T-helper 2 cell treated with Interferon-gamma antibody and Interleukin-4, amounts not matched to agents 100 ng/mL and 5 ng/mL, for 36 hours (primary cell): ENCODE results near the gene GPI. TPM values are rescaled to one million over a fixed set of nuclear protein-coding genes. Genes with fewer than 3 reads are reported as not detected.

Experiments
- intact Hi-C: fragments of 100-400 bp; cut with micrococcal nuclease; formaldehyde crosslinking; loops from one replicate; pipeline ENCODE4 v1.15.1; 2023
- total RNA-seq: library from RNA; stranded (reverse); gene quantifications from 2 replicates; pipeline ENCODE4 v1.2.3, GENCODE V29; 2022

The GPI gene
- total RNA-seq, 1 donor from 2014 or later: 624 TPM

GRCh38 chr19:34402074-34402600 is 37.1 kb downstream of the GPI start:
- intact Hi-C loops: loop anchor here (10.0 kb wide), 1 partner anchor 227 kb away; the partner anchor contains the start of gene LSM14A

GRCh38 chr19:34403784-34404108 is 38.8 kb downstream of the GPI start:
- intact Hi-C loops: loop anchor here (1.0 to 10.0 kb wide), 2 partner anchors 27 to 229 kb away; partner anchors contain the start of gene LSM14A

GRCh38 chr19:34404109-34404909 is 39.3 kb downstream of the GPI start, which contains the start of gene PDCD2L:
Gene PDCD2L, plus strand, starts transcription at chr19:34404399. Its CDS starts 32 bp downstream, at chr19:34404431.
- intact Hi-C loops: loop anchor here (1.0 to 10.0 kb wide), 2 partner anchors 26 to 230 kb away; partner anchors contain the start of gene LSM14A

GRCh38 chr19:34405892-34406660 is 41.1 kb downstream of the GPI start:
- intact Hi-C loops: loop anchor here (10.0 kb wide), 1 partner anchor 231 kb away; the partner anchor contains the start of gene LSM14A

GRCh38 chr19:34408411-34408810 is 43.4 kb downstream of the GPI start:
- intact Hi-C loops: loop anchor here (10.0 kb wide), 1 partner anchor 234 kb away; the partner anchor contains the start of gene LSM14A

GRCh38 chr19:34409189-34410164 is 44.5 kb downstream of the GPI start:
- intact Hi-C loops: loop anchor here (10.0 kb wide), 1 partner anchor 235 kb away; the partner anchor contains the start of gene LSM14A

GRCh38 chr19:34411216-34411615 is 46.2 kb downstream of the GPI start:
- intact Hi-C loops: no loop called here

- intact Hi-C loops: no loop called here
Observed at GRCh38 chr19:34416021-34416545, 51.1 kb downstream of the GPI start.

GRCh38 chr19:34418300-34418699 is 53.3 kb downstream of the GPI start:
- intact Hi-C loops: no loop called here

GRCh38 chr19:34426096-34426661 is 61.2 kb downstream of the GPI start:
- intact Hi-C loops: loop anchor here (10.0 kb wide), 1 partner anchor 171 kb away; the partner anchor contains the start of gene GARRE1

- intact Hi-C loops: loop anchor here (1.0 to 10.0 kb wide), 4 partner anchors 63 to 344 kb away; partner anchors contain the start of genes GARRE1, GPI and ZNF599
Observed at GRCh38 chr19:34428549-34429285, 63.7 kb downstream of the GPI start.

GRCh38 chr19:34429553-34429952 is 64.6 kb downstream of the GPI start:
- intact Hi-C loops: loop anchor here (2.0 to 10.0 kb wide), 3 partner anchors 71 to 343 kb away; partner anchors contain the start of genes GARRE1 and ZNF599

- intact Hi-C loops: loop anchor here (1.0 to 5.0 kb wide), 2 partner anchors 27 to 44 kb away; partner anchors contain the start of gene PDCD2L
Observed at GRCh38 chr19:34430738-34431625, 66.0 kb downstream of the GPI start.

GRCh38 chr19:34431681-34432402 is 66.8 kb downstream of the GPI start:
- intact Hi-C loops: loop anchor here (5.0 kb wide), 1 partner anchor 45 kb away; no protein-coding TSS in a partner anchor

- intact Hi-C loops: loop anchor here (5.0 kb wide), 1 partner anchor 45 kb away; no protein-coding TSS in a partner anchor
Observed at GRCh38 chr19:34432797-34433196, 67.8 kb downstream of the GPI start.

- intact Hi-C loops: no loop called here
Observed at GRCh38 chr19:34436716-34437115, 71.7 kb downstream of the GPI start.

GRCh38 chr19:34448191-34448590 is 83.2 kb downstream of the GPI start:
- intact Hi-C loops: no loop called here
